ENCODE results near the gene EPHA6.
"Not testable (repeated sequence)": the region's sequence is repeated elsewhere in the genome, so short reads cannot be mapped to it uniquely, and the experiment has no call there.

EPHA6 gene

GRCh38 chr3:97495896-97496295 lies 681.5 kb downstream of the EPHA6 start:
- Histone ChIP-seq H3K4me3 (ENCODE audit: low read depth, low read length) (no peak overlapping the region), H3K36me3 (ENCODE audit: insufficient read depth, low read length) (no peaks in the 10 kb centered on the region)

DNA sequence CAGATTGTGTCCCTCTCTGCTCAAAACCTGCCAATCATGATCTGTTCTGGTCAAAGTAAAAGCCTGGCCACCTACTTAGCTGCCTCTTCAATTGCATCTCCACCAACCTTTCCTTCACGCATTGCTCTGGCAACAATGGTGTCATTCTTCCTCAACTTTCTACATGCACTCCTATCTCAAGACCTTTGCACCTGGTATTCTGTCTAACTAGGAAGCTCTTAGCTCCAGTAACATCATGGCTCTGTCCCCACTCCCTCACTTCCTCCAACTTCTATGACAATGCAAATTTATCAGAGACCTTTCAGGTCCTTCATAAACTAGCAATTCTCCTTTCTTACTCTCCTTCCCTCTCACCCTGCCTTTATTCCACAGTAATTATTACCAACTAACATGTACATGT lies 682.7 kb downstream of the EPHA6 start:
- H3K27me3 ChIP-seq (ENCODE audit: insufficient read depth, low read length), result no peaks in the 10 kb centered on the region
- H3K79me2 ChIP-seq (ENCODE audit: control insufficient read depth, insufficient read depth, low read length, unreplicated experiment), result no peaks in the 10 kb centered on the region
- H3K27ac ChIP-seq (ENCODE audit: low read depth, low read length), result no peak overlapping the region
- H3K36me3 ChIP-seq (ENCODE audit: insufficient read depth, low read length), result no peaks in the 10 kb centered on the region
- H2AFZ ChIP-seq (ENCODE audit: low read length, unreplicated experiment), result no peak overlapping the region
- no peak overlapping the region for H3K4me3 ChIP-seq (ENCODE audit: low read depth, low read length)
- H3K4me1 ChIP-seq (ENCODE audit: control insufficient read depth, insufficient read depth, low read length, unreplicated experiment), result no peaks in the 10 kb centered on the region

More at GRCh38 chr3:97495896-97496295, 681.5 kb downstream of the EPHA6 start:
- Histone ChIP-seq H3K4me1 (ENCODE audit: control insufficient read depth, insufficient read depth, low read length, unreplicated experiment) (no peaks in the 10 kb centered on the region), H3K27me3 (ENCODE audit: insufficient read depth, low read length) (no peaks in the 10 kb centered on the region), H3K27ac (ENCODE audit: low read depth, low read length) (no peak overlapping the region), H2AFZ (ENCODE audit: low read length, unreplicated experiment) (no peak overlapping the region), H3K79me2 (ENCODE audit: control insufficient read depth, insufficient read depth, low read length, unreplicated experiment) (no peaks in the 10 kb centered on the region)

GRCh38 chr3:97504463-97504862 lies 690.1 kb downstream of the EPHA6 start:
- no peaks in the 10 kb centered on the region for H3K27me3 ChIP-seq (ENCODE audit: insufficient read depth, low read length)
- H3K36me3 ChIP-seq (ENCODE audit: insufficient read depth, low read length), result no peaks in the 10 kb centered on the region
- no peak overlapping the region for H2AFZ ChIP-seq (ENCODE audit: low read length, unreplicated experiment)
- no peaks in the 10 kb centered on the region for H3K4me1 ChIP-seq (ENCODE audit: control insufficient read depth, insufficient read depth, low read length, unreplicated experiment)
- H3K79me2 ChIP-seq (ENCODE audit: control insufficient read depth, insufficient read depth, low read length, unreplicated experiment), result no peaks in the 10 kb centered on the region
- H3K27ac ChIP-seq (ENCODE audit: low read depth, low read length), result no peak overlapping the region
- no peak overlapping the region for H3K4me3 ChIP-seq (ENCODE audit: low read depth, low read length)

- H3K4me3 ChIP-seq (ENCODE audit: low read depth, low read length), result no peak overlapping the region
- no peaks in the 10 kb centered on the region for H3K36me3 ChIP-seq (ENCODE audit: insufficient read depth, low read length)
- H3K27ac ChIP-seq (ENCODE audit: low read depth, low read length), result no peak overlapping the region
- H2AFZ ChIP-seq (ENCODE audit: low read length, unreplicated experiment), result no peak overlapping the region
- H3K27me3 ChIP-seq (ENCODE audit: insufficient read depth, low read length), result no peaks in the 10 kb centered on the region
- H3K4me1 ChIP-seq (ENCODE audit: control insufficient read depth, insufficient read depth, low read length, unreplicated experiment), result no peaks in the 10 kb centered on the region
- no peaks in the 10 kb centered on the region for H3K79me2 ChIP-seq (ENCODE audit: control insufficient read depth, insufficient read depth, low read length, unreplicated experiment)
These were observed 696.4 kb downstream of the EPHA6 start for GRCh38 chr3:97510795-97511194.

- Histone ChIP-seq H3K4me1 (ENCODE audit: control insufficient read depth, insufficient read depth, low read length, unreplicated experiment) (no peaks in the 10 kb centered on the region), H3K79me2 (ENCODE audit: control insufficient read depth, insufficient read depth, low read length, unreplicated experiment) (no peaks in the 10 kb centered on the region), H3K4me3 (ENCODE audit: low read depth, low read length) (no peak overlapping the region), H3K27ac (ENCODE audit: low read depth, low read length) (no peak overlapping the region), H3K27me3 (ENCODE audit: insufficient read depth, low read length) (no peaks in the 10 kb centered on the region), H2AFZ (ENCODE audit: low read length, unreplicated experiment) (no peak overlapping the region), H3K36me3 (ENCODE audit: insufficient read depth, low read length) (no peaks in the 10 kb centered on the region)
These were observed 700.7 kb downstream of the EPHA6 start for GRCh38 chr3:97515076-97515475.

- no peaks in the 10 kb centered on the region for H3K4me1 ChIP-seq (ENCODE audit: control insufficient read depth, insufficient read depth, low read length, unreplicated experiment)
- no peak overlapping the region for H3K27ac ChIP-seq (ENCODE audit: low read depth, low read length)
- no peaks in the 10 kb centered on the region for H3K27me3 ChIP-seq (ENCODE audit: insufficient read depth, low read length)
These were observed 716.3 kb downstream of the EPHA6 start for GRCh38 chr3:97530691-97531090.

DNA sequence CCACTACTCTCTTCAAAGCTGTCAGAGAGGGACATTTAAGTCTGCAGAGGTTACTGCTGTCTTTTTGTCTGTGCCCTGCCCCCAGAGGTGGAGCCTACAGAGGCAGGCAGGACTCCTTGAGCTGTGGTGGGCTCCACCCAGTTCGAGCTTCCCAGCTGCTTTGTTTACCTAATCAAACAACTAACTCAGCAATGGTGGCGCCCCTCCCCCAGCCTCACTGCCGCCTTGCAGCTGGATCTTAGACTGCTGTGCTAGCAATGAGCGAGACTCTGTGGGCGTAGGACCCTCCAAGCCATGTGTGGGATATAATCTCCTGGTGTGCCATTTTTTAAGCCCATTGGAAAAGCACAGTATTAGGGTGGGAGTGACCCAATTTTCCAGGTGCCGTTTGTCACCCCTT lies 733.2 kb downstream of the EPHA6 start:
- H3K4me1 ChIP-seq (ENCODE audit: control insufficient read depth, insufficient read depth, low read length, unreplicated experiment); H3K36me3 ChIP-seq (ENCODE audit: insufficient read depth, low read length); H3K27ac ChIP-seq (ENCODE audit: low read depth, low read length); H3K4me3 ChIP-seq (ENCODE audit: low read depth, low read length); H3K79me2 ChIP-seq (ENCODE audit: control insufficient read depth, insufficient read depth, low read length, unreplicated experiment); H2AFZ ChIP-seq (ENCODE audit: low read length, unreplicated experiment); H3K27me3 ChIP-seq (ENCODE audit: insufficient read depth, low read length): not testable (repeated sequence)

More at GRCh38 chr3:97530691-97531090, 716.3 kb downstream of the EPHA6 start:
- no peaks in the 10 kb centered on the region for H3K79me2 ChIP-seq (ENCODE audit: control insufficient read depth, insufficient read depth, low read length, unreplicated experiment)
- no peak overlapping the region for H2AFZ ChIP-seq (ENCODE audit: low read length, unreplicated experiment)
- no peaks in the 10 kb centered on the region for H3K36me3 ChIP-seq (ENCODE audit: insufficient read depth, low read length)
- no peak overlapping the region for H3K4me3 ChIP-seq (ENCODE audit: low read depth, low read length)

GRCh38 chr3:97550408-97550807 lies 736.0 kb downstream of the EPHA6 start:
- Histone ChIP-seq H3K27me3 (ENCODE audit: insufficient read depth, low read length) (no peaks in the 10 kb centered on the region), H3K27ac (ENCODE audit: low read depth, low read length) (no peak overlapping the region), H3K4me3 (ENCODE audit: low read depth, low read length) (no peak overlapping the region), H3K4me1 (ENCODE audit: control insufficient read depth, insufficient read depth, low read length, unreplicated experiment) (no peaks in the 10 kb centered on the region), H3K79me2 (ENCODE audit: control insufficient read depth, insufficient read depth, low read length, unreplicated experiment) (no peaks in the 10 kb centered on the region), H2AFZ (ENCODE audit: low read length, unreplicated experiment) (no peak overlapping the region), H3K36me3 (ENCODE audit: insufficient read depth, low read length) (no peaks in the 10 kb centered on the region)

DNA sequence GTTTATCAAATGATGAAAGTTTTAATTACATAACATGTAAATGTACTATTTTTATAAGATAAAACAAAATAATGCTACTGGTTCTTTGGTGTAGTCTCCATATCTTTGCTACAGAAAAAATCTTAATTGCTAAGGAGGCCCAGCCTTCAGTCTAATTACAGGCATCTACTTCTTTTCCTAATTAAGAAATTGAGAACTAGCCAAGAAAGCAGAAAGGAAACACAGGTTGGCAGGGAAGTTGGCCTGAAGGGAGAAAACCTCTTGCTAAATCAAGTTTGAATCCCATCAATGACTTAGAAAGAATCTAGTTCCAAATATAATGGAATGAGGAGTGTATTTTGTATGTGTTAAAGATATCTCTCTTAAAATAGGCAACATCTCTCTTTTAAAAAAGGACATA lies 737.8 kb downstream of the EPHA6 start:
- no peaks in the 10 kb centered on the region for H3K36me3 ChIP-seq (ENCODE audit: insufficient read depth, low read length)
- no peaks in the 10 kb centered on the region for H3K4me1 ChIP-seq (ENCODE audit: control insufficient read depth, insufficient read depth, low read length, unreplicated experiment)

DNA sequence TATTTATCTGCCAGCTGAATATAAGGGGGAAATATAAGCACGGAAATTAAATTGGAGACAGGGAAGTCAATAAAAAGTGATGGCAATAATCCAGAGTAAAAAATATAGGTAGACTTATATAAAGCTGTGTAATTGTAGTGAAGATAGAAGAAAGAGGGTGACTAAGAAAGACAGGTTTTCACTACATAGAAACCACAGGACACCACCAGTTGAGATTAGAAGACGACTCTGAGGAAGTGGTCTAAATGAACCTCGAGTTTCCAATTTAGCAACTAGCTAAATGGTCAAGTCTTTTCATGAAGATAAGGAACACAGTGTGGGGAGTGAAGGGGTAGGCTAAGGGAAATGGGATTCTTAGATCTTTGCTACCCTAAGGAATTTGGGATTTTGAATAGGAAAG lies 761.3 kb downstream of the EPHA6 start:
- H3K4me1 ChIP-seq (ENCODE audit: control insufficient read depth, insufficient read depth, low read length, unreplicated experiment), result no peaks in the 10 kb centered on the region
- no peaks in the 10 kb centered on the region for H3K36me3 ChIP-seq (ENCODE audit: insufficient read depth, low read length)
- no peak overlapping the region for H2AFZ ChIP-seq (ENCODE audit: low read length, unreplicated experiment)
- H3K27me3 ChIP-seq (ENCODE audit: insufficient read depth, low read length), result no peaks in the 10 kb centered on the region
- no peaks in the 10 kb centered on the region for H3K79me2 ChIP-seq (ENCODE audit: control insufficient read depth, insufficient read depth, low read length, unreplicated experiment)
- no peak overlapping the region for H3K27ac ChIP-seq (ENCODE audit: low read depth, low read length)
- no peak overlapping the region for H3K4me3 ChIP-seq (ENCODE audit: low read depth, low read length)

More for the DNA sequence above, 737.8 kb downstream of the EPHA6 start:
- no peaks in the 10 kb centered on the region for H3K27me3 ChIP-seq (ENCODE audit: insufficient read depth, low read length)
- no peaks in the 10 kb centered on the region for H3K79me2 ChIP-seq (ENCODE audit: control insufficient read depth, insufficient read depth, low read length, unreplicated experiment)
- H3K4me3 ChIP-seq (ENCODE audit: low read depth, low read length), result no peak overlapping the region
- no peak overlapping the region for H3K27ac ChIP-seq (ENCODE audit: low read depth, low read length)
- H2AFZ ChIP-seq (ENCODE audit: low read length, unreplicated experiment), result no peak overlapping the region

DNA sequence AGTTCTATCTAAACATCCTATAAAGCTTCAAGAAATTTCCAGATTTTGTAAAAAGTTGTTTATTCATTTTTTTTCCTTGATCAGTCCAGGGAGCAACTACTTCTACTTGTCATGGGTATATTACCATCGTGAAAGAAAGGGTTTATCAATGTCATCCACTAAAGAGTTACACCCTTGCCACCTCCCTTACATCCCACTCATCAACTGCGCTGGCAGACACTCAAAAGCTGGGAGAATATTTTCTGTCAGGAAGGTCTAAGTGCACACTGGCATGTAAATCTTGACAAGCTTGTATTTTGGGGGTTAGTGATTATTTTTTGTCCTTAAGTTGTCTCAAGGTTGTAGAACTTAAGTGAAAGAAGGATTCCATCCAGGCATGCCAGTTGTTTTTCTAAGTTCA lies 761.8 kb downstream of the EPHA6 start:
- Histone ChIP-seq H3K4me1 (ENCODE audit: control insufficient read depth, insufficient read depth, low read length, unreplicated experiment) (no peaks in the 10 kb centered on the region), H3K4me3 (ENCODE audit: low read depth, low read length) (no peak overlapping the region), H3K79me2 (ENCODE audit: control insufficient read depth, insufficient read depth, low read length, unreplicated experiment) (no peaks in the 10 kb centered on the region), H2AFZ (ENCODE audit: low read length, unreplicated experiment) (no peak overlapping the region), H3K27me3 (ENCODE audit: insufficient read depth, low read length) (no peaks in the 10 kb centered on the region), H3K27ac (ENCODE audit: low read depth, low read length) (no peak overlapping the region), H3K36me3 (ENCODE audit: insufficient read depth, low read length) (no peaks in the 10 kb centered on the region)

Data from ACC112 (cell line).